ENCODE measurements around the gene ZNF277.
"Not testable (repeated sequence)": the region's sequence is repeated elsewhere in the genome, so short reads cannot be mapped to it uniquely, and the experiment has no call there.

The ZNF277 gene

DNA sequence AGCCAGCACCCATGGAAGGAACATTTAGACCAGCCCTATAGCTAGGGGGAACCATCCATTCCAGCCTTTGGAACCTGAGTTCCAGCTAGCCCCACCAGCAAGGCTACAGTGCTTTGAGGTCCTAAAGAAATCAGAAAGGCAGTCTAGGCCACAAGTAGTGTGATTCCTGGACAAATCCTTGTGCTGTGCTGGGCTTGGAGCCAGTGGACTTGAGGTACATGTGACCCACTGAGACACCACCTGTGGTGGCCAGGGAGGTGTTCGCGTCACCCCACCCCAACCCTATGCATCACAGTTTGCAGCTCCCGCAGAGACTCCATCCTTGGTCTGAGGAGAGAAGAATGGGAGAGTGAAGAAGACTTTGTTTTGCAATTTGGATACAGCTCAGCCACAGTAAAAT, 31.8 kb downstream of the ZNF277 start:
- Histone ChIP-seq H3K36me3 (ENCODE audit: low read depth) (no peaks in the 10 kb centered on the region), H3K4me3 (ENCODE audit: severe bottlenecking) (no peak overlapping the region), H3K27ac (ENCODE audit: poor library complexity, severe bottlenecking) (no peak overlapping the region), H3K9me3 (ENCODE audit: severe bottlenecking) (no peaks in the 10 kb centered on the region), H3K27me3 (ENCODE audit: insufficient read depth, poor library complexity, severe bottlenecking) (no peaks in the 10 kb centered on the region), H3K4me1 (ENCODE audit: insufficient read depth, poor library complexity, severe bottlenecking) (peaks cover 3% of the 10 kb centered on the region)
- ATAC-seq (ENCODE audit: low read depth) (no peak), DNase-seq (ENCODE audit: low spot score) (no peak)
- TF ChIP-seq, protein P1, sequence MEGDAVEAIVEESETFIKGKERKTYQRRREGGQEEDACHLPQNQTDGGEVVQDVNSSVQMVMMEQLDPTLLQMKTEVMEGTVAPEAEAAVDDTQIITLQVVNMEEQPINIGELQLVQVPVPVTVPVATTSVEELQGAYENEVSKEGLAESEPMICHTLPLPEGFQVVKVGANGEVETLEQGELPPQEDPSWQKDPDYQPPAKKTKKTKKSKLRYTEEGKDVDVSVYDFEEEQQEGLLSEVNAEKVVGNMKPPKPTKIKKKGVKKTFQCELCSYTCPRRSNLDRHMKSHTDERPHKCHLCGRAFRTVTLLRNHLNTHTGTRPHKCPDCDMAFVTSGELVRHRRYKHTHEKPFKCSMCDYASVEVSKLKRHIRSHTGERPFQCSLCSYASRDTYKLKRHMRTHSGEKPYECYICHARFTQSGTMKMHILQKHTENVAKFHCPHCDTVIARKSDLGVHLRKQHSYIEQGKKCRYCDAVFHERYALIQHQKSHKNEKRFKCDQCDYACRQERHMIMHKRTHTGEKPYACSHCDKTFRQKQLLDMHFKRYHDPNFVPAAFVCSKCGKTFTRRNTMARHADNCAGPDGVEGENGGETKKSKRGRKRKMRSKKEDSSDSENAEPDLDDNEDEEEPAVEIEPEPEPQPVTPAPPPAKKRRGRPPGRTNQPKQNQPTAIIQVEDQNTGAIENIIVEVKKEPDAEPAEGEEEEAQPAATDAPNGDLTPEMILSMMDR (IDR thresholded peaks at IDR 0.05; ENCODE audit: poor library complexity, severe bottlenecking) = no peak

DNA sequence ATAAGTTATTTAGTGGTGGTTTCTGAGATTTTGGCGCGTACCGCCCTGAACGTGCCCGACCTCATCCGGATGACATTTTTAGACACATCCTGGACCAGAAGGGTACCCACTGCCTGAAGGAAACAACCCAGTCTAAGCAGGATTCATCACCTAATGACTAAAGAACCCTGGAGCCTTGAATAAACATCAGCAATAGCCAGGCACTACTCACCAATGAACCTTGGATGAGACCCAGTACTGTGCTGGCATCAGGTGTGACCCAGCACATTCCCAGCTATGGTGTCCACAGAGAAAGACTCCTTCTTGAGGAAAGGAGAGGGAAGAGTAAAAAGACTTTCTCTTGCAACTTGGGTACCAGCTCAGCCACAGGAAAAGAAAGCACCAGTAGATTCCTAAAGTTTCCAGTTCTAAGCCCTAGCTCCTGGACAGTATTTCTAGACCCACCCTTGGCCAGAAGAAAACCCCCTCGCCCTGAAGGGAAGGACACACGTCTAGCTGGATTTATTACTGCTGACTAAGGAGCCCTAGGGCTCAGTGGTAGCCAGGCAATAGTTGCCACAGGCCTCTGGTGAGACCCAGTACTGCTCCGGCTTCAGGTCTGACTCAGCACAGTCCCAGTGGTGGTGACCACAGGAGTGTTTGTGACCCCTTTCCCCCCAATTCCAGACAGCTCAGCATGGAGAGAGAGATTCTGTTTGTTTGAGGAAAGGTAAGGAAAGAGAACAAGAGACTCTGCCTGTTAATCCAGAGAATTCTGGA, 32.5 kb downstream of the ZNF277 start:
- Histone ChIP-seq H3K4me1 (ENCODE audit: insufficient read depth, poor library complexity, severe bottlenecking) (peaks cover 3% of the 10 kb centered on the region), H3K27me3 (ENCODE audit: insufficient read depth, poor library complexity, severe bottlenecking) (no peaks in the 10 kb centered on the region), H3K9me3 (ENCODE audit: severe bottlenecking) (no peaks in the 10 kb centered on the region), H3K27ac (ENCODE audit: poor library complexity, severe bottlenecking) (no peak overlapping the region), H3K4me3 (ENCODE audit: severe bottlenecking) (no peak overlapping the region), H3K36me3 (ENCODE audit: low read depth) (no peaks in the 10 kb centered on the region)
- peak; percentile 70 for ATAC-seq (ENCODE audit: low read depth)
- TF ChIP-seq, protein P1 (IDR thresholded peaks at IDR 0.05; ENCODE audit: poor library complexity, severe bottlenecking) = no peak
- DNase-seq (ENCODE audit: low spot score) = no peak

DNA sequence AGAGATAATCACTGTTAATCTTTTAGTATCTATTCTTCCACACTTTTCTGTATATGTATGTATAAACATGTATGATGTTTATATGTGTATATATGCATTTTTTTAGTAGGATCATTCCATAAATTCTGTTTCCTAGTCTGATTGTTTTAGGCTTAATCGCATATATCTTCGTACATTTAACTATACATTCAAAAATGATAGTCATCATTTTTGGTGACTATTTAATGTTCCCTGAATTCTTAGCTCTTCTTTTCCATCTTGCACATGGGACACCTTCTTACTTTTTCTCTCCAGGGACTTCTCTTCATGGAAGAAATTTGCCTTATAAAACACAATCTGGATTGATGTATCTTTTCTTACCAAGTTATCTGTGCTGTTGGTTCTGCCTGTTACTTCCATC, 42.1 kb downstream of the ZNF277 start:
- TF ChIP-seq, protein P1 (IDR thresholded peaks at IDR 0.05; ENCODE audit: poor library complexity, severe bottlenecking) = no peak
- ATAC-seq (ENCODE audit: low read depth) (no peak), DNase-seq (ENCODE audit: low spot score) (no peak)
- Histone ChIP-seq H3K4me1 (ENCODE audit: insufficient read depth, poor library complexity, severe bottlenecking) (no peaks in the 10 kb centered on the region), H3K36me3 (ENCODE audit: low read depth) (no peaks in the 10 kb centered on the region), H3K27ac (ENCODE audit: poor library complexity, severe bottlenecking) (no peak overlapping the region), H3K9me3 (ENCODE audit: severe bottlenecking) (no peaks in the 10 kb centered on the region), H3K4me3 (ENCODE audit: severe bottlenecking) (no peak overlapping the region), H3K27me3 (ENCODE audit: insufficient read depth, poor library complexity, severe bottlenecking) (no peaks in the 10 kb centered on the region)

DNA sequence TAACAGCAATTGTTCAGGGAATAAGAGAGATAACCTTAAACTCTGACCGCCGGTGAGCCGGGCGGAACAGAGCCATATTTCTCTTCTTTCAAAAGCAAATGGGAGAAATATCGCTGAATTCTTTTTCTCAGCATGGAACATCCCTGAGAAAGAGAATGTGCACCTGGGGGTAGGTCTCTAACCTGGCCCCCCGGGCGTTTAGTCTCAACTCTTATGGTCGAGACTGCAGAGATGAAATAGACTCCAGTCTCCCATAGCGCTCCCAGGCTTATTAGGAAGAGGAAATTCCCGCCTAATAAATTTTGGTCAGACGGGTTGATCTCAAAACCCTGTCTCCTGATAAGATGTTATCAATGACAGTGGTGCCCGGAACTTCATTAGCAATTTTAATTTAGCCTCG, 43.5 kb downstream of the ZNF277 start:
- not testable (repeated sequence) for H3K4me1 ChIP-seq (ENCODE audit: insufficient read depth, poor library complexity, severe bottlenecking); H3K4me3 ChIP-seq (ENCODE audit: severe bottlenecking); DNase-seq (ENCODE audit: low spot score)

DNA sequence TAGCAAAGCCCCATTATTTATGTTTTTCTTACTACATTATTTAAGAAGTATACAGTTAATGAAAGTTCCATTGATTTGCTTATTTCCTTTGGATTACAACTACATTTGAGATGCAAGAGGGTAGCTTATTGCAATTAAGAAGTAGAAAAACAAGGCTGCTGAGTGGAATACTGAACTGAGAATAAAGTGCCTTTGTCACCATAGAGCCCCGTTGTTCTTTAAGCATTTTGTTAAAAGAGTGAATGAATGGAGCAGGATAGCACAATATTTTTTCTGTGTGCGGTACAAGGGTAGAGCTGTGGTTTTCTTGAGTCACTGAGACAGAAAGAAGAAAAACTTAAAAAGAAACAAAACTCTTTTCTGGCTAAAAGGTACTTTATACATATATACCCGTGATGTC, 45.6 kb downstream of the ZNF277 start:
- TF ChIP-seq, protein P1 (IDR thresholded peaks at IDR 0.05; ENCODE audit: poor library complexity, severe bottlenecking) = no peak
- no peak for ATAC-seq (ENCODE audit: low read depth)
- no peaks in the 10 kb centered on the region for H3K4me1 ChIP-seq (ENCODE audit: insufficient read depth, poor library complexity, severe bottlenecking)
- no peak overlapping the region for H3K4me3 ChIP-seq (ENCODE audit: severe bottlenecking)
- no peaks in the 10 kb centered on the region for H3K36me3 ChIP-seq (ENCODE audit: low read depth)
- no peaks in the 10 kb centered on the region for H3K9me3 ChIP-seq (ENCODE audit: severe bottlenecking)
- no peaks in the 10 kb centered on the region for H3K27me3 ChIP-seq (ENCODE audit: insufficient read depth, poor library complexity, severe bottlenecking)
- no peak for DNase-seq (ENCODE audit: low spot score)
- H3K27ac ChIP-seq (ENCODE audit: poor library complexity, severe bottlenecking) = no peak overlapping the region

More for the DNA sequence above, 43.5 kb downstream of the ZNF277 start:
- not testable (repeated sequence) for H3K9me3 ChIP-seq (ENCODE audit: severe bottlenecking); H3K27ac ChIP-seq (ENCODE audit: poor library complexity, severe bottlenecking); ATAC-seq (ENCODE audit: low read depth); H3K36me3 ChIP-seq (ENCODE audit: low read depth); H3K27me3 ChIP-seq (ENCODE audit: insufficient read depth, poor library complexity, severe bottlenecking)
